HFFc6 (cell line): Measurements from ENCODE around the gene EIF4G2. TPM values are rescaled to one million over a fixed set of nuclear protein-coding genes. Genes with fewer than 3 reads are reported as not detected.
"Not testable (repeated sequence)": the region's sequence is repeated elsewhere in the genome, so short reads cannot be mapped to it uniquely, and the experiment has no call there.

Experiments used
- DNase-seq: peaks from one replicate; pipeline ENCODE4 v3.0.0-alpha.2; 2018
- H3K27ac Mint-ChIP-seq: 2 replicates; pipeline ENCODE4 v1.8.0; 2020; ENCODE audit warnings: mild to moderate bottlenecking, mixed read lengths
- H3K27me3 Mint-ChIP-seq: 2 replicates; pipeline ENCODE4 v1.8.0; 2021; ENCODE audit warnings: mild to moderate bottlenecking, moderate library complexity, mixed read lengths; ENCODE audit not compliant: insufficient read depth
- H3K36me3 Mint-ChIP-seq: 2 replicates; pipeline ENCODE4 v1.8.0; 2021; ENCODE audit warnings: low read depth, mixed read lengths
- H3K4me1 Mint-ChIP-seq: 2 replicates; pipeline ENCODE4 v1.8.0; 2020; ENCODE audit warnings: low read depth, mixed read lengths
- H3K4me3 Mint-ChIP-seq: 2 replicates; pipeline ENCODE4 v1.8.0; 2020; ENCODE audit warnings: mild to moderate bottlenecking, moderate library complexity, mixed read lengths
- H3K9me3 Mint-ChIP-seq: 2 replicates; pipeline ENCODE4 v1.8.0; 2020; ENCODE audit warnings: mild to moderate bottlenecking, mixed read lengths
- CTCF ChIP-seq: fragments of 200-600 bp; sonication (generic); IDR thresholded peaks from 2 replicates; pipeline ENCODE4 v1.5.0; 2021; ENCODE audit warnings: antibody characterized with exemption, mild to moderate bottlenecking
- total RNA-seq, 6 experiments: library from RNA; stranded (reverse); fragmentation: NEBNext Ultra II Directional; extraction: Animal tissue kit (Norgen Biotek cat#: 25700); gene quantifications; 2 replicates in 1 of 6; 3 replicates in 5 of 6; pipeline ENCODE4 v1.2.3, GENCODE V29; 2021

The EIF4G2 gene
- total RNA-seq, 6 experiments from 2014 or later = 1,163 to 1,334 (median 1,242) TPM

GRCh38 chr11:10838881-10839280 lies 30.2 kb upstream of the EIF4G2 start:
- no peaks in the 10 kb centered on the region for H3K4me1 Mint-ChIP-seq
- no peaks in the 10 kb centered on the region for H3K36me3 Mint-ChIP-seq
- no peak overlapping the region for H3K4me3 Mint-ChIP-seq
- no peak for TF ChIP-seq CTCF
- no peak overlapping the region for H3K27ac Mint-ChIP-seq
- no peaks in the 10 kb centered on the region for H3K9me3 Mint-ChIP-seq
- no peaks in the 10 kb centered on the region for H3K27me3 Mint-ChIP-seq
- no peak for DNase-seq

- H3K36me3 Mint-ChIP-seq = no peaks in the 10 kb centered on the region
- H3K9me3 Mint-ChIP-seq = no peaks in the 10 kb centered on the region
- no peak for TF ChIP-seq CTCF
- H3K27ac Mint-ChIP-seq = no peak overlapping the region
- H3K4me3 Mint-ChIP-seq = no peak overlapping the region
- H3K27me3 Mint-ChIP-seq = no peaks in the 10 kb centered on the region
- H3K4me1 Mint-ChIP-seq = no peaks in the 10 kb centered on the region
- DNase-seq = no peak
These were observed 29.4 kb upstream of the EIF4G2 start for GRCh38 chr11:10838083-10838482.

GRCh38 chr11:10836884-10837283 lies 28.2 kb upstream of the EIF4G2 start:
- H3K4me1 Mint-ChIP-seq, H3K27me3 Mint-ChIP-seq, H3K9me3 Mint-ChIP-seq, DNase-seq, H3K4me3 Mint-ChIP-seq, H3K27ac Mint-ChIP-seq, H3K36me3 Mint-ChIP-seq: not testable (repeated sequence)

GRCh38 chr11:10829139-10829538 lies 20.4 kb upstream of the EIF4G2 start:
- Mint-ChIP-seq H3K9me3 (no peaks in the 10 kb centered on the region; the same call in 1 of the 2 replicates), H3K4me1 (no peaks in the 10 kb centered on the region), H3K27me3 (no peaks in the 10 kb centered on the region), H3K36me3 (no peaks in the 10 kb centered on the region), H3K4me3 (no peak overlapping the region), H3K27ac (no peak overlapping the region)
- TF ChIP-seq CTCF = no peak
- DNase-seq = no peak

- Mint-ChIP-seq H3K27me3 (no peaks in the 10 kb centered on the region), H3K4me1 (peaks cover 7% of the 10 kb centered on the region), H3K36me3 (no peaks in the 10 kb centered on the region), H3K27ac (no peak overlapping the region), H3K4me3 (no peak overlapping the region), H3K9me3 (no peaks in the 10 kb centered on the region; the same call in 1 of the 2 replicates)
- DNase-seq = no peak
- TF ChIP-seq CTCF = no peak
These were observed 19.7 kb upstream of the EIF4G2 start for GRCh38 chr11:10828402-10828801.

- H3K4me1 Mint-ChIP-seq = peaks cover 22% of the 10 kb centered on the region
- H3K36me3 Mint-ChIP-seq = no peaks in the 10 kb centered on the region
- DNase-seq = no peak
- H3K4me3 Mint-ChIP-seq = no peak overlapping the region
- no peaks in the 10 kb centered on the region; the same call in 1 of the 2 replicates for H3K9me3 Mint-ChIP-seq
- no peak overlapping the region for H3K27ac Mint-ChIP-seq
- H3K27me3 Mint-ChIP-seq = no peaks in the 10 kb centered on the region
- TF ChIP-seq CTCF = no peak
These were observed 16.2 kb upstream of the EIF4G2 start for GRCh38 chr11:10824888-10825287.
